Effector CD4-positive, alpha-beta T cell (primary cell): ENCODE data around the gene APOB.
"Not testable (repeated sequence)": the region's sequence is repeated elsewhere in the genome, so short reads cannot be mapped to it uniquely, and the experiment has no call there.

Experiments used
- DNase-seq: peaks from one replicate; pipeline ENCODE4 v3.0.0-alpha.2; 2020

APOB gene

DNA sequence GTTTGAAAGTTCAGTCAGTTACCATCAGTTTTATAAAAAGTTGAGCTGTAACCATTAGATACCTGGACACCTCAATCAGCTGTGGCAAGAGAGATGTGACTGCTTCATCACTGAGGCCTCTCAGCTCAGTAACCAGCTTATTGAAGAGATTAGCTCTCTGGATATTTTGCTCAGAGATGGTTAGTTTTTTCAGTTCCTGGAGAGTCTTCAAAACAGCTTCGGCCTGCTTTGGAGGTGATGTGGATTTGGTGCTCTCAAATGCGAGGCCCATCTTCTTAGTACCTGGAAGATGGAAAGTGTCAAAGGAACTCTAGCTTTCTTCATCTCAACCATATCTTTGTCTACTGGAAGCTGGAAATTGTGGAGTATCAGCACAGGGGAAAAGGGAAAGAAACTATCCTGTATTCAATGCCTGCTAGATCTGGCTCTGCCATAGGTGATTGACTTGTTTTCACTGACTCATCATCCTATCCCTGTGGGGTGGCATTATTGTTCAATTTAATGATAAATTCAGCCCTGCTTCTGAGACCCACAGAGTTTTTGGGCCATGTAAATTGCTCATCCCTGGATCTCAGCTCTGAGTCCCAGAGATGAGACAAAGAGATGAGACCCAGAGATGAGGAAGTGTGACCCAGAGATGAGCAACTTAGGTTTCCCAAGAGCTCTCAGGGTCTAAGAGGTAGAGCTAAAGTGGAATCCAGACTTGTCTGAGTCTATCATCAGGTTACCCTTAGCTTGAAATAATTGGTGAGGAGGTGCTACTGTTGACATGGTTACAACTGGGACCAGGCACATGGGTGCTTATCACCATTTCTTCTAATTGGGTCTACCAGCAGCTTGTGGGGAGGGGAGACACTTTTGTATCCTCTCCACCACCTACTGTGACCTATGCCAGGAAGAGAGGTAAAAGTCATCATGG lies 10.4 kb downstream of the APOB start:
- no peak for DNase-seq

DNA sequence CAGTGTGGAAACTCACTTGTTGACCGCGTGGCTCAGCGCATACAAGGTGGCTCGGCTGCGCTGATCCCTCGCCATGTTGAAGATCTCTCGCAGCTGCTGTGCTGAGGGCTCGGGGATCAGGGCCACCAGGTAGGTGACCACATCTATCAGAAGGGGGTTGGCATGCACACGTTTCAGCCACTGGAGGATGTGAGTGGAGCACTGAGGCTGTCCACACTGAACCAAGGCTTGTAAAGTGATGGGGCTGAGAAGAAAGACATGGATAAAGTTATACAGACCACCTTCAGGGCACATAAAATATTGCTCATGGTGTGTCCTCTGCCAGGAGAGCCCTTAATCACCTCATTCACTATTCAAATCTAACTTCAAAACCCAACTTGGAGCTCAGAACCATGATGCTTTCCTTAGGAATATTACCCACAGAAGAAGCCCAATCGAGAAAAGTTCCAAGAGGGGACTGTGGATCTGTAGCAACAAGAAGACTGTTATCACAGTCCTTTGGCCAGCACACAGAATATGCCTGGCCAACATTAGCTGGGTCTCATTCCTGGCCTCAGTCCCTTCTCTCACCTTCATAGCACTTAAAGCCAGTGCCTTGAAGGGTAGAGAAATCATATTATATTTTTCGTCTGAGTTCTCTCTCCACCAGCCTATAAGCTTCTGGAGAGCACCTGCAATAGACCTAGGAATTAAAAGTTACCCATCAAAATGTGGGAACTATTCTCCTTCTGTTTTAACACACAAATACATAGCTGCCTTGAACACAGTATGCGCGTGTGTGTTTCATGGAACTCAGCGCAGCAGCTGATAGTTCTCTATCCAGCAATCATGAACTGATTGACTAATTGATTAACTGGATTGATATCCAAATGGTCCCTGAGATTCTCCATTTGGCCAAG lies 11.3 kb downstream of the APOB start:
- no peak for DNase-seq

- DNase-seq = no peak
Observed at GRCh38 chr2:21030983-21031968, 12.6 kb downstream of the APOB start.

DNA sequence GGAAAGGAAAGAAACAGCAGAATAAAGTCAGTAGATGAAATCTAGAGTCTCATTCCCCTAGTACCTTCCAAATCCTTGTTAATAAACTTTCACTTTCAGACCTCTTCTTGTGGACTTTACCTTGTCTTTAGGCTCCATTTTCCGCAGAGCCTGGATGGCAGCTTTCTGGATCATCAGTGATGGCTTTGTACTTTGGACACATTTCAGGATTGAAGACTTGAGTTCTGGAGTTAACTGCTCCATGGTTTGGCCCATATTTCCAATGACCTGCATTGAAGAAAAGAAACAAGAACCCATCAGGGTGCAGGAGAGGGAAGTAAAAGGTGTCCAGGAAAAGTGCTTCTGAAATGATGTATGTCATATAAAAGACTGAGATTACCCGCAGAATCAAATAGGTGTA lies 14.4 kb downstream of the APOB start:
- no peak for DNase-seq

DNA sequence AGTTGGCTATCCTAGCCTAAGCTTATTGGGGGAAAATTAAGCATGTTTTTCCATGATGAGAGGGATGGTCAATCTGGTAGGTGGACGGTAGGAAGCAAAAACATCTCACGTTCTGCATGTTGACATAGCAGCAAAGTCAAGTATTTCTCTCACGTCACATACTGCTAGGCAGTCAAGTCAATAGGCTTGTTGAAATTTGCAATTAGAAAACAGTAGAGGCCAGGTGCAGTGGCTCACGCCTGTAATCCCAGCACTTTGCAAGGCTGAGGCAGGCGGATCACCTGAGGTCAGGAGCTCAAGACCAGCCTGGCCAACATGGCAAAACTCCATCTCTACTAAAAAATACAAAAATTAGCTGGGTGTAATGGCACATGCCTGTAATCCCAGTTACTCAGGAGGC lies 14.9 kb downstream of the APOB start:
- not testable (repeated sequence) for DNase-seq

DNA sequence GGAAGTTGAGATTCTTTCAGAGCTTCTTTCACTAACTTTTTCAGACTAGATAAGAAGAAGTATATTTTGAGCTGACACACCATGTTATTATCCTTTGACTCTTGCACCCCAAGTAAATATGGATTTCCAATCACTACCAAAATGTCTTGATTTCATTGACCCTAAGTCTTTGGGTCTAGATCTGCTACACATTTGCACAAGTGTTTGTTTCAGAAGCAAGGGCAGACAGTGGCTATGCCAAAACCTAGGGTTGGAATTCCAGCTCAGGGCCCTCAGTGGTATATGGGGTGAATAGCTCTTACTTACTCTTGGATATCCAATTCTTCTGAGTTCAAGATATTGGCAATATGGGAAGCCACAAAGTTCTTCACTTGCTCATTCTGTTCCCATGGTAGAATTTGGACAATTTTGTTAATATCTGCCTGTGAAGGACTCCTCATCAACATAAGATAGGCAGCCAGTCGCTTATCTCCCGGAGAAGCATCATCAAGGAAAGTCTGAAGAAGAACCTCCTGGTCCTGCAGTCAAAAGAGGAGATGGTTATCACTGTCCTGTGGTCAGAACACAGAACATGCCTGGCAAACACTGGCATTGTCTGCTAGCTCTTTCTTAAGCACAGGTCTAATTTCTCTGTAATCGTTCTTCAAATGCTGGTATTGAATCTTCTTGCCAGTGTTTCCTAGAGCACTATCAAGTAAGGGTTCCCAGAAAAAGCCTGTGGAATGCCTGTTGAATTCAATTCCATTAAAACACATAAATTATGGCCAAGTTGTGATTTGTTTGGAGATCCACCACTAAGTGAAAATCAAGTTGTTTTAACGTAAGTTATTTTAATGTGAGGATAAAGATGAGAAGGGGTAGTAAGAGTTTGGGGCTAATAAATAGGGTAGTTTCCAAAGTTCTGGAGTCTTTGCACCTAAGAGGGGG lies 15.6 kb downstream of the APOB start:
- DNase-seq = no peak

GRCh38 chr2:21026479-21027282 lies 17.2 kb downstream of the APOB start:
- no peak for DNase-seq

DNA sequence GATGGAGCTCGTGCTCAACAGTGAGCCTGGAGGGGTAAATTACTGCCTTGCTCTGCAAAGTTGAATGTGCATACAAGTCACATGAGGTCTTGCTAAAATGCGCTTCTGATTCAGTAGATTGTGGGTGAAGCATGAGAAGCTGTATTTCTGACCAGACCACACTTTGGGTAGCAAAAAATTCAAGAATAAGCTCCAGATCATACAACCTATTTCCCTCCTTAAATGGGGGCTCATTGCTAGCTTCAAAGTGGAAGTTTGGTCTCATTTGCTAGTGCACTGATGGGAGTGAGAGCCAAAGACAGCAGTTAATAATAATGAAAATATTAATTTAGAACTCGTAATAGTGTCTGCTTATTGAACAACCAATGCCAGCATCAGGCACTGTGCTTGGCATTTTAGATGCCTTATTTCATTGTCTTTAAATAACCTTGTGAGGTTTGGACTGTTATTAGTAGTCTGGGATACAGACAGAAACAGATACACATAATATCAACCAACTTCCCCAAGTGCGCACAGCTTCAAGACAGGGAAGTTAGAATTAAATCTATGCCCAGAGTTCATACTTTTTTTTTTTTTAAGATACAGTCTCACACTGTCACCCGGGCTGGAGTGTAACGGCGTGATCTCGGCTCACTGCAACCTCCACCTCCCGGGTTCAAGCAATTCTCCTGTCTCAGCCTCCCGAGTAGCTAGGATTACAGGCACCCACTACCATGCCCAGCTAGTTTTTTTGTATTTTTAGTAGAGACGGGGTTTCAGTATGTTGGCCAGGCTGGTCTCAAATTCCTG lies 18.0 kb downstream of the APOB start:
- no peak for DNase-seq

DNA sequence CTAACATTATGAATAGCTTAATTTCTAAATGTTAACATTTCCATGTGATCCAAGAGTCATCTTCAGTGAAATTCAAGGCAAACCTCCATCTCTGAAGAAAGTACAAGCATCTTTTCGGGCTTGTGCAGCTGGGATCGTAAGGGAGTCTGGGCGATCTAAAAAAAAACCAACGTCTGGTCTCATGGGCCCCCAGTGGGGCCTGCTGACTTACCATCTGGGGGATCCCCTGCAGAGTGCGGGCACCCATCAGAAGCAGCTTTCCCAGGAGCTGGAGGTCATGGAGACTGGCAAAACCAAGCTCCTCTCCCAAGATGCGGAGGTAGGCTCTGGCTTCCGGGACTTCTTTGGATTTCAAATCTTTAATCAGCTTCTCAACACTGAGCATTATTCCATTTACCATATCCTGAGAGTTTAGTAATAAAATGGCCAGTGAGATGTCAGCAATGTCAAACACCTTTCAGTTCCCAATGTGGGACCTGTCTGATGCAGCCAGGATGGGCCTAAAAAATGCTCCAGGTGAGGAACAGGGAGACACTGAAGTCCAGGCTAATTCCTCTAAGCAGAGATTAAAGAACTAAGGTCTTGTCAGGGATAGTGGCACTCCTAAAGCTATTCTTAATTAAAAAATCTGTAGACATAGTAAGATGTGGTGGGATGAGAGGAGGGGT lies 19.0 kb downstream of the APOB start:
- DNase-seq = no peak

DNA sequence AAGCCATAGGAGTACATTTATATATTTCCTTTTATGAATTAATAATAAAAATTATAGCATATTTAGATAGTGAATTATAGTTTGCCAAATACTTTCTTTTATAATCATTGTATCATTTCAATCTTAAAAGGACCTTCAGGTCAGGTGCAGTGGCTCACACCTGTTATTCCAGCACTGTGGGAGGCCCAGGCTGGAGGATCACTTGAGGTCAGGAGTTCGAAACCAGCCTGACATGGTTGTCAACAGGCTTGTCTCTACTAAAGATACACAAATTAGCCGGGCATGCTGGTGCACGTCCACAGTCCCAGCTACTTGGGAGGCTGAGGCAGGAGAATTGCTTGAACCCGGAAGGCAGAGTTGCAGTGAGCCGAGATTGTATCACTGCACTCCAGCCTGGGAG lies 19.7 kb downstream of the APOB start:
- DNase-seq = no peak

DNA sequence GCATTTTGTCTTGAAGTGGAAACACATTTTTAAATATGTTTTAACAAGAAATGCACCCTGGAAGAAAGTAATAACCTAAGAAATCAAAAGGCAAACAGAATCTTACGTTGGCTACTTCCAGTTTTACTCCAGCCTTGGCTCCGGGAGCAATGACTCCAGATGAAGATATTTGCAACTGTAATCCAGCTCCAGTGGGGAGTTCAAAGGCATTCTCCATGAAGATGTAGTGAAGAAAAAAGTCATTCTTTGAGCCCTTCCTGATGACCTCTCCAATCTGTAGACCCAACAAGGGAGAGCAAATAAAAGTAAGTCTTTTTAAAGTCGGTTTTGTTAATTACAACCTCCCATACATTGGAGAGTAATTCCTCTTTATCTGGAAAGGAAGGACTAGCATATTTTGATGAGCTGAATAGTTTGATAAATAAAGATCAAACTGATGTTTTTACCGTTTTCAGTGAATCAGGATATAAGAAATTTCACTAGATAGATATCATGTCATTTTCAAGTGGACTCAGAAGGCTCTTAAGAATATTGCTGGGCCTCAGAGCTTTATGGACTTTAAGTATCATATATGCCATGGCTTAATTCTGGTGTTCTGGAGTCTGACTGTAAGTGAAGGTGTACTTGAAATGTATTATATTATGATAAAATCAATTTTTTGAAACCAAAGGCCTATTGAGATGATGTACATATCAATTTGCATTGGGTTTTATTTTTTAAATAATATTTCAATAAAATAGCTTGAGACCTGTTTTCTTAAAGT lies 20.3 kb downstream of the APOB start:
- DNase-seq = no peak

DNA sequence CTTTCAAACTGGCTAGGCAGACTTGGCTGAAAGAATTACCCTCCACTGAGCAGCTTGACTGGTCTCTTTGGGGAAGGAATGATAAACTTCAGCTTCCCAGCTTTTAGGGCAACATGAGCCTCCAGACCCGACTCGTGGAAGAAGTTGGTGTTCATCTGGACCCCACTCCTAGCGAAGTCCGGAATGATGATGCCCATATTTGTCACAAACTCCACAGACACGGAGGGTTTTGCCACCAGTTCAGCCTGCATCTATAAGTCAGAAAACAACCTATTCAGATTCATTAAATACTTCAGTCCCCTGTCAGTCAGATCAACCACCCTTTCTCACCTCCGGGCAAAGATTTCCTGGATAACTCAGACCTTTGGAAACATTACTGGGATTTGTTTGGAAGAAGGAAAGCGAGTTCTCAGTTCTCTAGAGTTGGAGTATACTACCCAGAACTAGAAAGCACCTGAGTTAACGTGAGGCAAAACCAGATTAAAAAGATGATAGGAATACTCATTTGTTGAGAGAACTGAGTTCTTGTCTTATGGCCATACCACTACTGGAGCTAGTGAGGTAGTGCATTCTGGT lies 21.0 kb downstream of the APOB start:
- DNase-seq = no peak

DNA sequence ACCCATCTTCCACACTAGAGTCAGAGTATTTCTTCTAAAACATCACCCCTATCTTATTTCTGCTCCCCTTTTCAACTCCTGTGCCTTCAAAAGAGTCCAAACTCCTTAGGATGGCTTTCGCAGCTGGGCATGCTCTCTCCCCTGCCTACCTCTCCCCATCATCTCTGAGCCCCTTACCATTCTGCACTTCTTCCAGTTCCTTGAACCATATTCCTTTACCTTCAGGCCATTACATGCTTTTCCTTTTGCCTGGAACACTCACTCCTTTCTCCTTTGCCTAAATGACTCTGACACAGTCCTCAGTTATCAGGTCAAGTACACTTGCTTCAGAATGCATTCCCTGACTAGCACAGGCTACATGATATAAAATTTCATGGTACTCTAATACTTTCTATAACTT lies 22.4 kb downstream of the APOB start:
- DNase-seq = no peak

- DNase-seq = no peak
Observed at GRCh38 chr2:21020668-21021288, 23.1 kb downstream of the APOB start.

DNA sequence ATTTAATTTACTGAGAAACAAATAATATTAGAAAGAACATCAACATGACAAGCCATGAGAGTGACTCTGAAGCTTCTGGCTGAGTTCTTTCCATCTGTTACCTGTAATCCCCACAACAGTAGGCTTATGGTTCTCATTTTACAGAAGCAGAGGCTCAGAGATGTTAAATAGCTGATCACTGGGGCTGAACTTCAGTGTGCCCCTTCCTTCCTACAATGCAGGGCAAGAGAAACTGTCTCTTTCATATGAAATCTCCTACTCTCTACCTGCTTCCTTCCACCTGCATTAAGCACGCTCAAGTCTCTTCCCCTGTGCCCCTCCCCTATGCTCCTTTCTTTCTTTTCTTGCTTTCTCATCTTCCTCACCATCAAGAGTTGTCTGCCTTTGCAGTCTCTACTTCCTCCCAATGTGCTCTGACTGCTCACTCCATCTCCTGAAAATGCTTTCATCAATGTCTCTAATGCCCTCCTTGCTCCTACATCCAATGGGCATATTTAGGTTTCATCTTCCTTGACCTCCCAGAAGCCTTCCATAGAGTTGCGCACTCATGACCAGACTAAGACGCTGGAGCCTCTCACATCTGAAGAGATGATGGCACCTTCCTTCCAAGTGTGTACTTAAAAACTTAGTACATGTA lies 23.7 kb downstream of the APOB start:
- DNase-seq = no peak

GRCh38 chr2:21019678-21020021 lies 24.2 kb downstream of the APOB start:
- DNase-seq = no peak
